NCI-H1417 treated with DMSO at 0.1 percent for 48 hours (cell line): ENCODE measurements around the gene GNPTG.

Experiments used
- DNase-seq: peaks from one replicate; lab custom pipeline; 2025; lab: John Stamatoyannopoulos, UW

The GNPTG gene

DNA sequence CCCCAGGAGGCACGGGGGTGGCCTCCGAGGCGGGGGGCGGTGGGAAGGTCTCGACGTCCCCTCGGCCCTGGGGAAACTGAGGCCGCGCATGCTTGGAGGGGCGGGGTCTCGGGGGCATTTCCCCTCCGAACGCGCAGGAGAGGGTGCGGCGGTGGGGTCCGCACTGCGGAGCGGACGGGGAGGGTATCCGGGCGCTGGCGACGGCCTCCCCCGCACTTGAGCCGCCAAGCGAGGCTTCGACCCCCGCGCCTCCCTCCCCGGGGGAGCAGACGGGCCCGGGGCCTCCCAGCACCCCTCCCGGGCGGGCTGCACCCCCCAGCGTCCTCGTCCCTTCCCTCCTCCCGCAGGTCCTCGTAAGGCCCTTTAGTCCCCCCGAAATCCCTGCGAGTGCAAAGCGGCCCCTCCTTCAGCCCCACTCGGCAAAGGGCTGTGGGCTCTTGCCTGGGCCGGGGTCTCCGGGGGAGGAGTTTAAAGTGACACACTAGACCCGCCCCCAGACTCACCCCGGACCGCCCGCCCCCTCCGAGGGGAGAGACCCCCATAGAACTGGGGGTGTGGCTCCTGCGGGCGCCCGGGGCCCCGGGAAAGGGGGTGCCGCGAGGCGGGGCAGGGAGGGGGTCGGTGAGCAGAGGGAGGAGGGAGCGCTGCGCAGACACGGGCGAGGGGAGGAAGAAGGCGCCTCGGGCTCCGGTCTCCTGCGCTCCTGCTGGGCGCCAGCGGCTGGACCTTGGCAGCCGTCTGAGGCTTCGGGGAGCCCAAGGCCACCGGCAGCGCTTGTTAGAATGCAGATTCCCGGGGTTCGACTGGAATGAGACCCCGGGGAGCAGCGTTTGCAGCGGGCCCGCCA is 17.7 kb upstream of the GNPTG start:
- no peak for DNase-seq

DNA sequence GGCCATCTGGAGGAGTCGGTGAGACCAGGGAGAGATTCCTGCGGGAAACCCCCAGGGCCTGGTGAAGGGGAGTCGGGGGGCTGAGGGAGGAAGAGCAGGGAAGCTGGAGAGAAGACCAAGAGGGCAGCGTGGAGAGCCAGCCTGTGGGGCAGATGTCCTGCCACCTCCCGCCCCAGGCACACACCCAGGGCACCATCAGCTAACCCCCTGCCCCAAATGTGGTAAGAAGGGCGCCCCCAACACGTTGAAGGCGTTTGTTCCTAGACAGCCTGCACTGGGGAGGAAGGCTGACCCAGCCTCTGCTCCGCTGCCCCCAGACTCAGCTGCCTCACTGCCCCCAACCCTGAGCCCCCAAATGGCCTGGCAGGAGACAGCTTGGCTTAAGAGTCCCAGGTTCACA is 17.0 kb upstream of the GNPTG start:
- DNase-seq, result no peak

DNA sequence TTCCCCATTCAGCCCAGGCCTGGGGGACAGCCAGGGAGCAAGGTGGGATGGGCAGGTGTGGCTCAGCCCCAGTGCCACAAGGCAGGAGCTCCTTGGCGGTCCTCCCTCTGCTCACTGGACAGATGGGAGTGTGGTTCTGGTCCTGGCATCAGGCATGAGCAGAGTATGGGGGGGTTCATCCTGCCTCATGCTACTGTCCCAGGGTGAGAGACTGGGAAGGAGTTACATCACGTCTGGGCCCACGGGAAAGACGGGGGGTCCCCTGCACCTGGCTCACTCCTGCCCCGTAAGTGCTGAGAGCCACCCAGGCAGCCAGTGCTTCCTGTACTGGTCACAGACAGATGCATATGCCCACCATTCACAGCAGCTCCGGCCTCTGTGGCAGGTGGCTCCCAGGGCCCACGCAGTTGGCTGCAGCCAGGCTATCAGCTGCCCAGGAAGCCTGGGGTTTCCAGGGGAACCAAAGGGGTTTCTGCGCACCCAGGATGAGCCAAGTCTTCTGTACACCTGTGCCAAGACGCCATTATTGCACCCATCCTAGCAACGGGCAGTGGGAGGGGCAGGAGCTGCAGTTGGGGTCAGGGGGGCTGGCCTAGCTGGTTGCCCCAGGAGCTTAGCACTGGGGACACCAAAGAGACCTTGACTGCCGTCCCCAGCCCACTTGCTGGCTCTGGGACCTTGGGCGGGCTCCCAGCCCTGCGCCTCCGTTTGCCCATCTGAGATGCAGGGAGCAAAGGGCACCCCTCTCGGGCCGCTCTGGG is 16.3 kb upstream of the GNPTG start:
- DNase-seq, result no peak

DNA sequence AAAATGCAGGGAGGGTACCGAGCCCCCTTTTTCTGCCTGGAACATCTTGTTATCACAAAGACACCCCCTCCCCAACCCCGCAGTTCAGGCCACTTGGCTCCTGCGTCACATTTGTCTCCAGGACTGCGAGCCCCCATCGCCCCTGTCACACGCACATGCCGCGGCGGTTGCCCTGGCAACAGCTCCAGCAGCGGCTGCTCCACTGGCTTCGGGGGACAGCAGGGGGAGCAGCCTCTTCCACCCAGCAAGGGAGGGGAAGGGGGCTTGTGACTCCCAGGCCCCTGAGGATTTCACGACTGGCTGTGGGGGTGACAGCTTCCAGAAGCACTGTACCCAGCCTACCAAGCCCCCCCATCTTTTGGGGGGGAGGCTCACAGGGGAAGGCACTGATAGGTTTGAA is 15.7 kb upstream of the GNPTG start:
- DNase-seq, result no peak

DNA sequence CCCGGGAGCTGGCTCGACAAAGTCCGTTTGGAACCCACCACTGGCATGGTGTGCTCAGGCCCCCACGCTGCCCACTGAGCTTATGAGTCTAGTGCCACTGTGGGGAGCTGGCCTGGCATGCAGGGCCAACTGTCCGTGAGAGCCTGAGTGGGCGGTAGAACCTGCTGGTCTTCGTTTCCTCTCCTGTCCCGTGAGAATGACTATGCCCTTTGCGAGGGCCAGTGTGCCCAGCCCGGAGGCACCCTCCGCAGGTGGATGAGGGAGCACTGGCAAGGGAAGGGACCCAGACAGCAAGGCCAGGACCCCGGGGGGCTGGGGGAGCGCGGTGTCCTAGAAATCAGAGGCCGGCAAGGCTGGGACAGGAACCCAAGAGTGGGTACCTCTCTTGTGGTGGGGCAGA is 15.1 kb upstream of the GNPTG start:
- DNase-seq, result no peak

DNA sequence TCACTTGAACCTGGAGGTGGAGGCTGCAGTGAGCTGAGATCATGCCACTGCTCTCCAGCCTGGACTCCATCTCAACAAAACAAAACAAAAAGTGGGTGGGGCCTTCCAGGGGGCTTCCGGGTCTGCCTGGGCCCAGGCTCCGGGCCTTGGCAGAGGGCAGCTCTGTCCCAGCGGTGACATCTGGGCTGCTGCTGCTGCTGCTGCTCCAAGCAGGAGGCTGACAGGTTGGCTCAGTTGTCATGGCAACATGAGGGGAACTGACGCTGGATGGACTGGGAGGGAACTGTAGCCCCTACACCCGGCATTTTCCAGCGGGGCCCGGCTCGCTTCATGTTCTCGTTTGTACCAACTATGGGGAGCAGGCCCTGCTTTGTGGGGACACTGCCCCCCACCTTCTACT is 14.2 kb upstream of the GNPTG start:
- DNase-seq, result no peak

DNA sequence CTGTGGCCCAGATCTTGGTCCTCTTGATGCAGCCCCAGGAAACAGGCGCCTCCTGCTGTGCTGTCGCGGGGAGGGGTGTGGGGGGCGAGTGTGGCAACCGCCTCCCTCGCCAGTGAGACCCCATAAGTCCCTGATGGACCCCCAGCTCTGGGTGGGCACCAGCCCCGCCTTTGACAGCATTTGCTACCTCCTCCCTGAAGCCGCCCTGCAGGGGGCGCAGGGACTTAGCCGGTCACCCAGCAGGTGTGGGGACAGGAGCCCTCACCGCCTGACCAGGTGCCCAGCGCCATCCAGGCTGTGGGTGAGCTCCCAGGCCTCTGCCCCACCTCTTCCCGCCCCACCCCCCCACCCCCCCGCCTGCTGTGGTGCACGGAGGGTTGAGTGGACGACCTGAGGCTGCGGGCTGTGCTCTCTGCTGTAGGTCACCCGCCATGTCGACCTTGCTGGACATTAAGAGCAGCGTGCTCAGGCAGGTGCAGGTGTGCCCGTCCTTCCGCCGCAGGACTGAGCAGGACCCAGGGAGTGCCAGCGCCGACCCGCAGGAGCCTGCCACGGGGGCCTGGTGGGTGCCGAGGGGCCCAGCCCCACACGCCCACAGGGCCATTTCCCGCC is 13.5 kb upstream of the GNPTG start:
- DNase-seq, result no peak

DNA sequence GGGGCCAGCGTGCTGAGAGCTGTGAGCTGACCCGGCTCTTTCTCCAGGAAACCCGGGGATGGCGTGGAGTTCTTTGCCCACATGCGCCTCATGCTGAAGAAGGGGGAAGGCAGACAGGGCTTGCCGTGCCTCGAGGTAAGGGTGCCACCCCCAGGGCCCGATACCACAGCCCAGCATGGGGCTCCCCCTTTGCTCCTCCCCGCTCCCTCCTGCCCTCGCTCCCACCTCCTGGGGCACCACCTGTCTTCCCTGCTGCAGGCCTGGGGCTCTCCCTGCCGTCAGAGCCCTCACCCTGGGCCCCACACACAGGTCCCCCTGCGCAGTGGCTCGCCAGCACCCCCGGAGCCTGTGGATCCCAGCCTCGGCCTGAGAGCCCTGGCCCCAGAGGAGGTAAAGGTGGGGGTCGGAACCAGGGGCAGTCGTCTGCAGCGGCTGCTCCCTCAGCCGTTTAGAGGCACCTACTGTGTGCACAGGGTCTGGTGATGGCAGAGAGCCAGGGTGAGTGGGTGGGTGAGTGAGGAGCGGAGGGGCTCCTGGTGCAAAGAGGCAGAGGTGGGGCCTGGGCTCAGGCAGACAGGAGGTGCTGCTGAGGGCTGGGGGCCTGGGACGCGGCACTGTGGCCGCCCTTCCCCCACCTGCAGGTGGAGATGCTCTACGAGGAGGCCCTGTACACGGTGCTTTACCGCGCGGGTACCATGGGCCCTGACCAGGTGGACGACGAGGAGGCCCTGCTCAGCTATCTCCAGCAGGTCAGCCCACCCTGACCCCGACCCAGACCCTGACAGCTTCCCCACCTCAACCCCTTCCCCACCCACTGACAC is 12.7 kb upstream of the GNPTG start:
- DNase-seq, result no peak

DNA sequence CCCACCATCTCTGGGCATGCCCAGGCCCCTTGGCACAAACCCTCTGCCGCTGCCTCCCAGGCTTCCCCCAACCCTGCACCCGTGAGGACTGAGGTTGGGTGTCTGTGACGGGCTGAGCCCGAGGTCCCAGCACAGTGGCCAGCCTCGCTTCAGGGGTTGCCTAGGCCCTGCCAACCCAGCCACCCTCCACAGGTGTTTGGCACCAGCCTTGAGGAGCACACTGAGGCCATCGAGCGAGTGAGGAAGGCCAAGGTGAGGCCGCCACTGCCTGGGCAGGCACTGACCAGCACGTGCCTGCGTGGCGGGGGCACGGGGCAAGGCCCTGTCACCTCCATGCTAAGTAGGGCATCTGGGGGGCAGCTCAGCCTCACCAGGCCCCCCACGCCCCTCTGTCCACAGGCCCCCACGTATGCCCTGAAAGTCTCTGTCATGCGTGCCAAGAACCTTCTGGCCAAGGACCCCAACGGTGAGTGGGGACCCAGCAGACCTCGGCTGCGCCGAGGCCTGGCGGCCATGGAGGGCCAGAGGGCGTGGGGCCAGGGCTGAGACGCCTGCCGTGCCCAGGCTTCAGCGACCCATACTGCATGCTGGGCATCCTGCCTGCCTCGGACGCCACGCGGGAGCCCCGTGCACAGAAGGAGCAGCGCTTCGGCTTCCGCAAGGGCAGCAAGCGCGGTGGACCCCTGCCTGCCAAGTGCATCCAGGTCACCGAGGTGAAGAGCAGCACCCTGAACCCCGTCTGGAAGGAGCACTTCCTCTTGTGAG is 10.8 kb upstream of the GNPTG start:
- DNase-seq, result no peak

DNA sequence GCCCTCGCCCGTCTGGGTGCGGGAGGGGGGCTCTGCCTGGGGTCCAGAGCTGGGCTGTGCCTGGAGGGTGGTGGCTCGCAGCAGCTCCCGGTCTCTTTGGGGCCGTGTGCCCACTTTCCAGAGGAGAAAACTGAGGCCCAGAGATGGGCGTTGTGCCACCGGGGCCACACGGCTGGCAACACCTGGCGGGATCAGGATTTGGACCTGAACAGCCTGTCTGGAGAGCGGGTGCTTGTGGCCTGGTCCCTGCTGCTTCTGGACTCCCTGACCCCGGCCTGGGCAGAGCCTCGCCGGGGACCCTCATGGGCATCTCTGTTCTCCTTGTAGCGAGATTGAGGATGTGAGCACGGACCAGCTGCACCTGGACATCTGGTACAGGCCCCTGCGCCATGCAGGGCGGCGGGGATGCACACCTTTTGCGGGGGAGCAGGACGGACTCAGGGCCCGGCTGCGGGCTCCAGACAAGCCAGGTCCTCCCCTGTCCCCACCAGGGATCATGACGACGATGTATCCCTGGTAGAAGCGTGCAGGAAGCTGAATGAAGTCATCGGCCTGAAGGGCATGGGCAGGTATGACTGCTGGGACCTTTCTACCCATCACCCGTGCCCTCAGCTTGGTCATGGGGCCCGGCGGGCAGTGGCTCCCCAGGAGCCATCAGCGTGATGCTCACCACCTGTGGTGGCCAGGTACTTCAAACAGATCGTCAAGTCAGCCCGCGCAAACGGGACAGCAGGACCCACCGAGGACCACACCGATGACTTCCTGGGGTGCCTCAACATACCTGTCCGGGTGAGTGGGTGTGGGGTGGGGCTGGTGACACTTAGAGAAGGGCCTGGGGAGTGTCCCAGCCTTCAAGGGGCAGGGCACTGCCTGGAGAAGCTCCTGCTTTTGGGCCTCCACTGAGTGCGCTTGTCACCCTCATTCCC is 10.0 kb upstream of the GNPTG start:
- no peak for DNase-seq

DNA sequence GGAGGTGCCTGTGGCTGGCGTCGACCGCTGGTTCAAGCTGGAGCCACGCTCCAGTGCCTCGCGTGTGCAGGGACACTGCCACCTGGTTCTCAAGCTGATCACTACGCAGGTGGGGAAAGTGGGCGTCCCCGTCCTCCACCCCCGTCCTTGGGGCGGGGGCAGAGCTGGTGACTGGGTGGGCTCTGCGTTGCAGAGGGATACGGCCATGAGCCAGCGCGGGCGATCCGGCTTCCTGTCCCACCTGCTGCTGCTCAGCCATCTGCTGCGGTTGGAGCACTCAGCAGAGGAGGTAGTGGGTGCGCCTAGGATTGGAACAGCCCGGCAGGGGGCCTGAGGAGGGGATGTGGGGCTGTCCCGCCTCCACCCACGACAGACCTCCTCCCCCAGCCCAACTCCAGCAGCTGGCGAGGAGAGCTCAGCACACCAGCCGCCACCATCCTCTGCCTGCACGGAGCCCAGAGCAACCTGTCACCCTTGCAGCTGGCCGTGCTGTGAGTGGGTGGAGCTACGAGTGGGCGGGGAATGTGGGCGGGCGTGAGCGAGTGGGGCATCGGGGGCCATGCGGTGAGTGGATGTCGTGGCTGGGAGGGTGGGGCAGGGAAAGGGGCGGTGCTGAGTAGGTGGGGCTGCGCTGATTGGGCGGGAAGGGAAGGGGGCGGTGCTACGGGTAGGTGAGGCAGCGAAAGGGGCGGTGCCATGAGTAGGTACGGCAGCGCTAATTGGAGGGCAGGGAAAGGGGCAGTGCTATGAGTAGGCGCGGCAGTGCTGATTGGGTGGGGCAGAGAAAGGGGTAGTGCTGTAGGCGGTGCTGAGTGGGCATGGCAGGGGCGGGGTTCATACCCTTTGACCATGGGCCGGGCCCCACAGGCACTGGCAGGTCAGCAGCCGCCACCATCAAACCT is 9.0 kb upstream of the GNPTG start:
- DNase-seq, result peak; percentile 79

DNA sequence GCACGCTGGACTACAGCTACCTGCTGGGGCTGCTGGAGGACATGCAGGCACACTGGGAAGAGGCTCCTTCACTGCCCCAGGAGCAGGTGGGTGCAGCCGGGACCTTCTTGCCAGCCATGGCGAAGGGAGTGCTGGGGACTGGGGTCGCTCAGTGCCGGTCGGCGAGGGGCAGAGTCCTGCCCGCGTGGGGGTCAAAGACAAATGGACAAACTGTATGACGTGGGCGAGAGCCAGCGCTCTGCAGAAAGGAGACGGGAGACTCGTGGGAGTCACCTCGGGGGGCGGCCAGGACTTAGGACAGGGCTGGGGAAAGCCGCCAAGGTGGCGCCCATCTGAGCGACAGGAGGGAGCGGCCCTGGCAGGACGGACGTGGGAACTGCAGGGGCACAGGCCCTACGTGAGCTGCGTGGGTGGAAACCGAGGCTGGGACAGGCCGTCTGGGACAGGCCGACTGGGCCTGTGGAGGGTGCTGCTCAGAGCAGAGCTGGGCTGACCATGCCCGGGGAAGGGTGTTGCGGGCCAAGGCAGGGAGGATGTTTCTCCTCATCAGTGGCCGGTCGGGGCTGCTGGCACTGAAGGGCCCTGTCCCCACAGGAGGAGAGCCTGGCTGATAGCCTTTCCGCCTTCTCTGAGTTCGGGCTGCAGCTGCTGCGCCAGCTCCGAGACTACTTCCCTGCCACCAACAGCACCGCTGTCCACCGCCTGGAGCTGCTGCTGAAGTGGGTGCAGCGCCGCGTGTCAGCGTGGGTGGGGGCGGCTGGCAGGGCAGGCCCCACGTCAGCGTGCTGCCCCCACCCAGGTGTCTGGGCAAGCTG is 8.1 kb upstream of the GNPTG start:
- no peak for DNase-seq

DNA sequence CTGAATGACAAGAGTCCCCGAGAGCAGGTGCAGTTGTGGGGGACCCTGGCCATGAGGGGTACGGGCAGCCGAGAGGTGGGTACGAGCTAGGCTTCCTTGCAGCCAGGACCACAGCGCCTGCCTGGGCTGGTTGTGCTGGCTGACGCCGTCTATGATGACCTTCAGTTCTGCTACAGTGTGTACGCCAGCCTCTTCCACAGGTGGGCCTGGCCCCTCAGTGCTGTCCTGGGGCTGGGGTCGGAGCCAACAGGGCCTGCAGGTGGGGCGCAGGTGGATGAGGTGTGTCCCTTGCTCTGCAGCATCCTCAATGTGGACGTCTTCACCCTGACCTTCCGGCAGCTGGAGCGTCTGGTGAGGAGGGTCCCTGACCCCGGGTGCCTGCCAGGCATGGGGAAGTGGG is 7.2 kb upstream of the GNPTG start:
- DNase-seq, result no peak

DNA sequence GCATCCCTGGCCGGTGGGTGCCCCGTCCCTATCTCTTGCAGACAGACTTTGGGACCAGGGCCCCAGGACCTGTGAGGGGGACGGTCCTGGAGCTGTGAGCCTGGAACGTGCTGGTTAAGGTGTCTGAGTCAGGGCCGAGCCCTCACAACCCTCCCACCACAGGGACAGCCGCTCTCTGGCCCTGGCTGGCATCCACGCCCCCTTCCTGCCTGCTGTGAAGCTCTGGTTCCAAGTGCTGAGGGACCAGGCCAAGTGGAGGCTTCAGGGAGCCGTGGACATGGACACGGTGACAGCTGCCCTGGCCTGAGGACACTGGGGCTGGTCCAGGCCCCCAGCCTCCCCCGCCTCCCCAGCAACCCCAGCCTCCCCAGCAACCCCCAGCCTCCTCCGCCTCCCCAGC is 6.6 kb upstream of the GNPTG start:
- no peak for DNase-seq

DNA sequence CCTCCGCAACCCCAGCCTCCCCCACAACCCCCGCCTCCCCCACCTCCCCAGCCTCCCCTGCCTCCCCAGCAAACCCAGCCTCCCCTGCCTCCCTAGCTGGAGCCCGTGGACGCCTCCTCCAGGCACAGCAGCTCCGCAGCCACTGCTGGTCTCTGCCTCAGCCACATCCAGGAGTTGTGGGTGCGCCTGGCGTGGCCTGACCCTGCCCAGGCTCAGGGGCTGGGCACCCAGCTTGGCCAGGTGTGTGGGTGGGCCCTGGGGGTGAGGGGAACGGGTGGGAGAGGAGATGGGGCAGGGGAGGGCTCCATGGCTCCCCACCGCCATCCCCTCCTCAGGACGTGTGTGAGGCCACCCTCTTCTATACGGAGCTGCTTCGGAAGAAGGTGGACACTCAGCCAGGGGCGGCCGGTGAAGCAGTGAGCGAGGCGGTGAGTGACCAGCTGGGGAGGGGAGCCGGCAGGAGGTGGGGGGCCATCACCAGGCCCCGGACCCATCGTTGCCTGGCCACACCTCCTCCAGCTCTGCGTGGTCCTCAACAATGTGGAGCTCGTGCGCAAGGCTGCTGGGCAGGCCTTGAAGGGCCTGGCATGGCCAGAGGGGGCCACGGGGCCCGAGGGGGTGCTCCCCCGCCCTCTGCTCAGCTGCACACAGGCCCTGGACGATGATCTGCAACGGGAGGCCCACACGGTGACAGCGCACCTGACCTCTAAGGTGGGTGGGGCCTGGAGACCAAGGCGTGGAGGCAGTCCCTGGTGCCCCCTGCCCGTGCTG is 5.9 kb upstream of the GNPTG start:
- DNase-seq, result no peak

DNA sequence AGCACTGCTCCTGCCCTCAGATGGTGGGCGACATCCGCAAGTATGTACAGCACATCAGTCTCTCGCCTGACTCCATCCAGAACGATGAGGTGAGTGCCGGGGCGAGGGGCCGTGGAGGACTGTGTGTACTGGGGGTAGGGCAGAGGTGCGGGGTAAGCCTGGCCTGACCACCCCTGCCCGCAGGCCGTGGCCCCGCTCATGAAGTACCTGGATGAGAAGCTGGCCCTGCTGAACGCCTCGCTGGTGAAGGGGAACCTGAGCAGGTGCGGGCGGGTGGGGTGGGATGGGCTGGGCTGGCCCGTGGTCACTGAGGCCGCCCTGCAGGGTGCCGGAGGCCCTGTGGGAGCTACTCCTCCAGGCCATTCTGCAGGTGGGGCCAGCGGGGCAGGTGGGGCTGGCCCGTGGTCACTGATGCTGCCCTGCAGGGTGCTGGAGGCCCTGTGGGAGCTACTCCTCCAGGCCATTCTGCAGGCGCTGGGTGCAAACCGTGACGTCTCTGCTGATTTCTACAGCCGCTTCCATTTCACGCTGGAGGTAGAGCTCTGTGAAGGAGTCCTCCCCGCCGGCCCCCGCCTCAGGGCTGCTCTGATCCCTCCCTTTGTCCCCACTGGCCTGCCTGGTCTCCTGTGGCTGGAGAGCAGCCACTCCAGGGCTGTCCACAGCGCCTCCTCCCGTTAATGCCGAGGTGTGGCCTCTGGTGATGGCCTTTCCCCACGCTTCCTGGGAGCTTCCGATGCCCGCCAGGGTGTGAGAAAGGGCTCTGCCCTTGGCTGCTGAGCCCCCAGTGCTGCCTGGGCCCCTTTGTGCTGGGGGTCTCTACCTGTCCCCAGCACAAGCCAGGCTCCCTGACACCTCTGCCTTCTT is 5.1 kb upstream of the GNPTG start:
- no peak for DNase-seq
